Right lobe of liver (tissue), 4 donors: ENCODE results near the gene RGS14.

Experiments used
- POLR2A ChIP-seq: fragments of 450-650 bp; IDR thresholded peaks from one replicate; pipeline ENCODE4 v1.6.1; 2017; ENCODE audit warnings: antibody characterized with exemption, mild to moderate bottlenecking
- TF ChIP-seq, protein P1 (sequence below), 4 donors: fragments of 200-600 bp in 3 of 4; fragments of 450-650 bp in 1 of 4; IDR thresholded peaks; one replicate each; pipeline versions ENCODE4 v1.5.1 to v1.8.0; 2016 to 2022; ENCODE audit warnings: antibody characterized with exemption in 4 of 4, mild to moderate bottlenecking in 2 of 4
- donor health status: DM: no; HTN: no; CAD: no.
- donor health status: DM: no; HTN: no; CAD: no.
- donor health status: DM: no; HTN: yes; CAD: no.

DNA sequence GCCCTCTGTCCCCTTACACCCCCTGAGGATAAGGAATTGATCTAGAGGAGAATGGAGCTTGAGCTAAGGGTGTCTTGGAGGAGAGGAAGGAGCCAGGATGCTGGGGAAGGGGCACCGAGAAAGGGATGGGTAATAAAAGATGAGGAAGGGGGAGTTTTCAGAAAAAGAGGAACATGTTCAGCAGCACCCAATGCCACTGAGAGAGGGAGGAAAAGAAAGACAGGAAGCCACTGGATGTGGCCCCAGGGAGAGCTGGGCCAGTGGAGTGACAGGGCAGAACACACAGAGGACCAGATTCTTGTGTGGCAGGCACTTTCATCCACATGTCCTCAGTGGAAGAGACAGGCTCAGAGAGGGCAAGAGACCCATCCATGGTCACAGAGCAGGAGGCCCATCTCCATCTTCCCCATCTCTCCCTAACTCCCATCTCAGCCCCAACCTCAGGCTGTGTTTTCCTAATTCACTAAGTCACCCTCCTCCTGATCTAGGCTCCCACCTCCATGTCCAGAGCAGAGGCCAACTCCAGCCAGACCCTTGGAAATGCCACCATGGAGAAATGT lies 35.6 kb downstream of the RGS14 start:
- TF ChIP-seq POLR2A: no peak
- TF ChIP-seq, protein P1, sequence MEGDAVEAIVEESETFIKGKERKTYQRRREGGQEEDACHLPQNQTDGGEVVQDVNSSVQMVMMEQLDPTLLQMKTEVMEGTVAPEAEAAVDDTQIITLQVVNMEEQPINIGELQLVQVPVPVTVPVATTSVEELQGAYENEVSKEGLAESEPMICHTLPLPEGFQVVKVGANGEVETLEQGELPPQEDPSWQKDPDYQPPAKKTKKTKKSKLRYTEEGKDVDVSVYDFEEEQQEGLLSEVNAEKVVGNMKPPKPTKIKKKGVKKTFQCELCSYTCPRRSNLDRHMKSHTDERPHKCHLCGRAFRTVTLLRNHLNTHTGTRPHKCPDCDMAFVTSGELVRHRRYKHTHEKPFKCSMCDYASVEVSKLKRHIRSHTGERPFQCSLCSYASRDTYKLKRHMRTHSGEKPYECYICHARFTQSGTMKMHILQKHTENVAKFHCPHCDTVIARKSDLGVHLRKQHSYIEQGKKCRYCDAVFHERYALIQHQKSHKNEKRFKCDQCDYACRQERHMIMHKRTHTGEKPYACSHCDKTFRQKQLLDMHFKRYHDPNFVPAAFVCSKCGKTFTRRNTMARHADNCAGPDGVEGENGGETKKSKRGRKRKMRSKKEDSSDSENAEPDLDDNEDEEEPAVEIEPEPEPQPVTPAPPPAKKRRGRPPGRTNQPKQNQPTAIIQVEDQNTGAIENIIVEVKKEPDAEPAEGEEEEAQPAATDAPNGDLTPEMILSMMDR (IDR thresholded peaks at IDR 0.05): no peak
